GM21423 (cell line): Measurements from ENCODE around the gene ARHGAP22.

Experiments
- ATAC-seq: cut with Tn5 transposase; IDR thresholded peaks from one replicate; pipeline ENCODE4 v1.9.1; 2021; ENCODE audit warnings: mild to moderate bottlenecking, moderate library complexity; ENCODE audit not compliant: unreplicated experiment

The ARHGAP22 gene

DNA sequence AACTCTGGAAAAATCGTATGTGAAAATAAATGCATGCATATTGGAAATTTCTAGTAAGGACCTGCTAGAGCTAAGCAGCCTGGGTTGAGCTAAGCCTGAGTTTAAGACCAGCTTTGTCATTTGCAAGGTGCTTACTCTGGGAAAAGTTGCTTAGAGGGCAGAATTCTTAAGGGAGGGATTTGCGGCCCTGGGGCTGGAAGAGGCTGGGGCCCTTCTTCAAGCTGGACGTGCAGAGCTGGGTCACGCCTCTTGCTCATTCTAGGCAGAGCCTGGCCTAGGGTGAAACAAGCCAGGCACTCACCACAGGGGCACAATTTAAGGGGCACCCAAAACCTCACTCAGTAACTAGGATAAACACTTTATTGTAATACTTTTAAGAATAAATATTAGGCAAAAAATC, 137.2 kb downstream of the ARHGAP22 start:
- ATAC-seq, result no peak

DNA sequence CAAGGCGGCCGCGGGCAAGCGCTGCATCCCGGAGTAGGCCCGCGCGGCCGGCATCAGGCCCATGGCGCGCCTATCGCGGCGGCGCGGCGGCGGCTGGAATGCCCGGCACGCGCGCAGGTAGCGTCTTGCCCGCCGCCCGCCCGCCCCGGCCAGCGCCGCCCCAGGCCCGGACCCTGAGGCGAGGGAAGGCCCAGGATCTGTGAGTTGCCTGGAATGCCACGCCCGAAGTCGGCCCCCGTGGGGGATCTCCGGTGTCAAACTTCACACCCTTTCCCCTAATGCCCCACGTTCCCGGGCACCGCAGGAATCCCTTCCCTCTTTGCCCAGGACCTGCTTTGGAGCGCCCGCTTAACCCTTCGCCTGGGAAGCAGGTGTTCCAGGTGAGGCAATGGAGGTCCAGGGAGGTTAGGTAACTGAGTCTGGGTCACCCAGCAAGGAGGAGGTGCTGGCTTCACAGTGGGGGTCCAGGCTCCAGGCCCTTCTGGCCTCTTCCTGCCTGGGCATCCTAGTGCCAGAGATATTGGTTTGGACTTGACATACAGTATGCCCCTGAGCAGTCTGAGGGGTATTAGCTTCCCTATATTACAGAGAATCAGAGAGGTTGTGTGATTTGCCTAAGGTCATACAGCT, 138.1 kb downstream of the ARHGAP22 start:
- no peak for ATAC-seq

DNA sequence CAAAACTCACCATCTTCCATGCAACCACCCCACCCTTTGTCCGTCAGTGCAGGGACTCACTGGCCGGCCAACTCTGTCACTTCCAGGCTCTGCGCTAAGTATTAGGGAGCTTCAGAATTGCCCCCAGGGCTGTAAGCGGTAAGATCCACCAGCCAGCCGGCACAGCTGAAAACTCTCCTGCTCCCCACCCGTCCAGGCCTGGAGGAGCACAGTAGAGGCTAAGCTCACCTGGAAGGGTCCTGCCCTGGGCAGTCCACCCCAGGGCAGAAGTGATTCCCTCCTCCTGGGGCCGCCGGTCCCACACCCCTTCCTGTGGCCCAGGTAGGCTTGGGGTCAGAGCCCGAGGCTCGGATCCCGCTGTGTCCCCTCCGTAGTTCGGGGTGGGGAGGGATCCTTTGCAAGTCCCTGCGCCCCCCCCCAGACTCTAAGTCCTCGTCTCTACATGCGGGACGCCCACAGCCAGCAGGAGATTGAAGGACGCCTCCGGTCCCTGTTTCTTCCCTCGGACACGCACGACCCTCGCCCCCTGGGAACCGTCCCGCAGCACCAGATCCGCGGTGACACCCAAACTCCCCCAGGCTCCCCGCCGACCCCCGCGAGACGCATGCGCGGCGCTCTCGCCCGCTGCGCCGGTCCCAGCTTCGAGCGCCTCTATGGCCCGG, 138.9 kb downstream of the ARHGAP22 start:
- no peak for ATAC-seq

DNA sequence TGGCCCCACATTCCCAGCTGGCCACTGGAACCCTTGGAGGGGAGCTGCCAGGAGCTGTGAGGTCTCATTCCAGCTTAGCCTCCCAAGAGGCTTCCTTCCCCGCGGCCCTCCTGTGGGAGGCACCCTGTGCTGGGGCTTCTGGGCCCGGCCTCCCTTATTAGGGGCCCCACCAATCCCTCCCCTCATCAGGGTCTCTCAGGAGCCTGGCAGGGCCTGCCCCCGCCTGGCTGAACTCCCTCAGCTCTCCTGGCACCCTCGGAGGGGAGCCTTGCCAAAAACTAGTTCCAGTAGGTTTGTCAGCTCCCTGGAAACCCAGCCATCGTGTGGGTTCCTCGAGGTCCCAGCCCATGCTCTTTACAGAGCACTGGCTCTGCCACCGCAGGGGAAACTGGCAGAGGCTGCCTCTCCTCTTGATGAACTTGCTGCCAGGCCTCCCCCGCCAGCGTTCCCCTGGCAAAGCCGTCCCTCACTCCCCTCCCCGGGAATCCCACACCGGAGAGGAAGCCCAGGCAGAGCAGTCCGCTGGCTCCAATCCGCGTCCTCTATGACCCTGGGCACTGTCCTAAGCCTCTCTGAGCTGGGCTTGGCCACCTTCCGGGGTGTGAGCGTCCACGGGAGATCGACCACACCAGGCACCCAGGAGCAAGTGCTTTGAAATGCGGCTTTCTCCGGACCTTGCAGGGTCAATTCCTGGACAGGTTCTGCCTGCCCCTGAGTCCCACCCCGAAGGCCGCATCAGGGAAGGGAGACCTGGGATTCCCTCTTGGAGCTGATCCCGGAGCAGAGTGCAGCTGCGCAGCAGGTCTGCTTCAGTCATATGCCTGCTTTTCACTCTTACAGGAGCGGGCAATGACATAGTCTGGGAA, 139.8 kb downstream of the ARHGAP22 start:
- ATAC-seq, result no peak

DNA sequence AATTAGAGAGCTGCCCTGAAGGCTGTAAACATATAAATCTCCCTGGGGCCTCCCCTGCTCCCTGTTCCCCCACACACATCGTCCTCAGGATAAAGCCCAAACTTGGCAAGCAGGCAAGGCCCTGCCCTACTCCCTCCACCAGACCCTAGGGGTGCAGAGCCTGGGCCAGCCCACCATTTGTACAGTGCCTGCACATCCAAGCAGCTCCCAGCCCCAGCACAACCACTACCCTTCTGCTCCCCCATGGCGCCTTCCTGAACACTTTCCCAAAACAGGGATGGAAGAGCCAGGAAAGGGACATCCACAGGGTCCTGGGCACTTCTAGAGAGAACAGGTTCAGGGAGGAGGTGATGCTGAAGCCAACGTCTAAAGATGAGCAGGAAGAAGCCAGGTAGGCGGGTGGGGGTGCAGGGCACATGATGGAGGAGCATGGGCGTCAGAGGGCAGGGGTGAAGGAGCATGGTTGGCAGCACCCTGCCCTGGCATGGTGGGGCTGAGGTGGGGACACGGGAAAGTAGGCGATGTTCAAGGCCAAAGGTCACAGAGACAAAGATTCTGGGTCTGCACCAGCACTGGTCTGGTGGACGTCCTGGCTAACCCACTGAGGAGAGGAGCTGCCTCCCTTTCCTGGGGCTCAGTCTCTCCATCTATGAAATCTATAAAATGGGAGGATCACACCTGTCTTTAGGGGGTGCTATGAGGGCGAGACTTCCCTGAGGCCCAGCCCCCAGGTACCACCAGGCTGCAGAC, 140.6 kb downstream of the ARHGAP22 start:
- ATAC-seq, result no peak

GRCh38 chr10:48463318-48464003, 141.4 kb downstream of the ARHGAP22 start:
- no peak for ATAC-seq

DNA sequence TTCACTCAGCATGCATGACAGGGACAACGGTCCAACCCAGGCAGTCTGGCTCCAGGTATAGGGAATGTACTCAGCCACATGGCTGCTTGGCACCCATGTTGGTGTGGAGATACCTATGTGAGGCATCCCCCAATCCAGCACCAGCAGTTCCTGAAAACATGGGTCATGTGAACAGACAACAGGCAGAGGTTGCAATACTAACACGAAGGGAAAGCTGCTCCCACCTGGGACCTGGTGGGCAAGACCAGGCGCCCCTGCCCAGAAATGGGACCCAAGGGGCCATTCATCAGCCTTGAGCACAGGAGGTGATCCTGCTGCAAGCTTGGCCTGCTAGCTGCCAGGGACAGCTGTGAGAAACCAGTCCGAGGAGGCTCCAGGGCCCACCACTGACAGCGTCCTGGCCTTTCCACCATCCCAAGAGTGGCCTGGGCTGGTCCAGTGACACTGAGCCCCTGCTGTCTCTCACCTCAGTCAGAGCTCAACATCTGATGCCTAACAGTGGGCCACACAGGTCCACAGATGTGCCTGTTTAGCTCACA, 142.3 kb downstream of the ARHGAP22 start:
- ATAC-seq, result no peak

- ATAC-seq, result no peak
These were observed 143.0 kb downstream of the ARHGAP22 start for GRCh38 chr10:48461623-48462481.

DNA sequence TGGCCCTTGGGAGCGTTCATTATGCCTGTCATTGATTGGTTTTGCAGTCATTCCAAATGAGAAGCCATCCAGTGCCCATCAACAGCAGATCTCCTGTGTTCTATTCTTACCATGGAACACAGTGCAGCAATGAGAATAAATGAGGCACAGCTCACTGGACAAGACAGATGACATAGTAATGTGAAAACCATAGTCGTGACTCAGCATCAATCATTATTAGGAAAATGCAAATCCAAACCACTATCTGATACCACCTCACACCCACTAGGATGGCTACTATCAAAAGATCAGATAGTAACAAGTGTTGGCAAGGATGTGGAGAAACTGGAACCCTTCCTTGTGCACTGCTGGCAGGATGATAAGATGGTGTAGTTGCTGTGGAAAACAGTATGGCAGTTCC, 144.7 kb downstream of the ARHGAP22 start:
- no peak for ATAC-seq

DNA sequence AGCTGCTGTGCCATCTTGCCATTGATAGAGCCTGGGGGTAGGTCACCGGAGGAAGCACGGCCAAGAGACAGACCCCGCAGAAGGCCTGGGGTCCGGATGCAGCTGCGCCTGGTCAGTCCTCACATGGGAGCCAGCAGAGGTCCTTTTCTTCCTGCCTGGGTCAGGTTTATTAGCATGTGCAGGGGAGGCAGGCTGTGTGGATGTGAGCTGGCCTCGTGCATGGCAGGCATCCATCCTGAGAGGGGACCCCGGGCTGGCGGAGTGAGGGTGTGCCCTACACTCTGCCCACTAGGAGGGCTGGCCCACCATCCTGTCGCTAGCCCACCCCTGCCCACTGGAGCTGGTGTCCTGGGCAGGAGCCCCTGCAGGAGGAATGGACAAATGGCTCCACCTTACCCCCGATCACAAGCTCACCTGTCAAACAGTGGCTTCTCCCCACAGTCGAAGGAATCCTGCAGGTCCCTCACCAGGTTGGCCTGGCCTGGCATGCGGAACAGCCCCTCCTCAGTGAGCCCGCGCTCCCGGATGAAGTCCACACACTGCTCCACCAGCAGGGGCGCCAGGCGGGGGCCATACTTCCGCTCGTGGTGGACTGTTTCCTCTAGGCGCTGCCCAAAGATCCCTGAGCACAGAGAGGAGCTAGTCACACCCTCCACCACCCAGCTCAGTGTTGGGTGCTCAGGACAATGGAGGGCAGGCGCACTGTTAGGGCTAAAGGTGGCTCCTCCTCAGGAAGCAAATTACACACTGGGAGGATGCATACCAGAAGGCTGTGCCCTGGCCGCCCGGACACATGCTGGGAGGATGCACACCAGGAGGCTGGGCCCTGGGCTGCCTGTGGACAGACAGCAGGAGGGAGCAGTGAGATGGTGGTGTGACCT, 145.4 kb downstream of the ARHGAP22 start:
- ATAC-seq, result no peak

DNA sequence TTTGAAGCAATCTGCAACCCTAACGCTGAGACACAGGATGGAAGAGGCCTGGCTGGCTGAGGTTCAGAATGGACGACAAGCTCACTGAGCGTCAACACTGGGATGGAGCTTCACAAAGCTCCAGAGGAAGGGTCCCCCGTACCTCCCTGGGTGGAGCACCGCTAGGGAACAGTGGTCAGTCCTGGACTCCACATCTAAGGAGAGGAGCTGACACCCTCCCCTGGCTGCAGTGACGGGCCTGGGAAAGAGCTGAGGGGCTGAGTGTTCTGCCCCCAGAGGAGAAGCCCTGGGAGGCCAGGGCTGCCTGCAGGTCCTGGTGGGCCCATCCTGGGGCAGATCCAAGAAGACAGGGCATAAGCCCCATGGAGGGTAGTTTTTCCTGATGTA, 146.2 kb downstream of the ARHGAP22 start:
- no peak for ATAC-seq

- ATAC-seq, result no peak
These were observed 146.8 kb downstream of the ARHGAP22 start for GRCh38 chr10:48457949-48458661.

DNA sequence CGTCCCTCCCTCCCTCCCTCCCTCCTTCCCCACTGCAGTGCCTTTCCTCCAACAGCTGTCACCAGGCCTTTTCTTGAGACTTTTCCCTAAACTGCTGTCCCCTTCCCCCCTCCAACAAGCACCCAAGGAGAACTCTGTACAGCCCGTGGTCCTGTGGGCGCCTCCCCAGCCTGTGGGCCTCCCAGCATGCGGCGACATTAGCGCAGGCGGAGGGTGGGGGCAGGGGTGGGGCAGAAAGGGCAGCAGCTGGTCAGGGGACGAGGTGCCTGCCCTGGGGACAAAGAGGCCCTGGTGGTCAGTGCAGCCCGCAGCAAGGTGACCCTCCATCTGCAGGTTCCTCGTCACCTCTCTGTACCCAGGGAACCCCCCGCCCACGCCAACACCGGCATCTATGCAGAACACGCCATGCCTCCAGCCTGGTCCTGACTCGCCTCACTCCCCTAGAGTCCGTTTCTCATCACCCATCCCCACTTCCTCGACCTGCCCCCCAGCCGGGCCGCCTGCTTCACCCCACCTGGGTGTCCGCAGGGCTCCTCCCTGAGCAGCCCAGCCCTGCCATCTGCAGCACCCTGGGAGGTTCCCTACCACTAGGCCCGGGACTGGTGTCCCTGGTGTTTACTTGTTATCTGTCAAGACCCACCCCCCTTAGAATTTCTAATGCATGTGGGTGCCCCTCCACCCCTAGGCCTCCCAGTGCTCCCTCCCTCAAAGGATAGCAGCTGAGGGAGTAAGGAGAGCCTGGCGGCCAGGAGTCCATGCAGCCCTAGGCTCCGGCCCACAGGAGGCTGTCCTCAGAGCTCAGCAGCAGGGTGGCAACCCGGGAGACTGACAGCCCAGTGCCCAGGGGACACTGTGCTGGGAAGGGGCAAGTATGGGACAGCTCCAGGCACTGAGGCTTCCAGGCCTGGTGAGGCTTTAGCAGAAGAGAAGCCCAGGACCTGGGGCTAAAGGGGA, 147.8 kb downstream of the ARHGAP22 start:
- no peak for ATAC-seq

GRCh38 chr10:48456361-48456804, 148.5 kb downstream of the ARHGAP22 start:
- ATAC-seq, result no peak

DNA sequence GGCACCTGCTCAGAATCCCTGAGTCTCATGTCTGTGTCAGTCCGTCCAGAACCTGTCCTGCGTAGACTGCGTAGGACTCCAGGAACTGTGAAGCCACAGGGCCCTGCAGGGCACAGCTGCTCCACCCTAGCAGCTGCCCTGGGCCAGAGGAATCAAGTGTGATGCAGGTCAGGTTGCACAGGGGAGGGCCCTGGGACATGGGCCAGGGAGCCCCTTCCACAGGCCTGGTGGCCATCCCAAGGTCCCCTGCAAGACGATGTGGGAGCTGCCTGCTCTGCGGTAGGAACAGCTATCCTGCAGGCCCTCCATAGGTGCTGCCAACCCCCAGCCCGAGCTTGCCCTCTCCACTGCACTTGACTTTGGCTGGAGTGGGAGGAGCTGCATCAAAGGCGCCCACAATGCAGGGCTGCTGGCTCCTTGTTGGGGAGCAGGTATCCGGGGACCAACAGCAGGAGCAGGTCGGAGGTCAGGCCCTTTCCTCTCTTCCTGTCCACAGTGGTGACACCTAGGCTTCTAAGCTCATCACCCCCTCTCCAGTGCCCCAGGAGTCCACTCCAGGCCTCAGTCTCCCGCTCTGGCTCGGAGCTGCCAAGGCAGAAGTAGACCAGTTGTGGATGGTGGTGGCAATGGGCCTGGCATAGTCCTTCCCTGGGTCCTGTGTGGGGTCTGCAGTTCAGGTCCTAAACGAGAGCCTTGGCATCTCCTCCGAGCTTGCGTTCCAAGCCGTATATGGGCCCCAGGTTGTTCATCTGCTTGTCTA, 149.3 kb downstream of the ARHGAP22 start:
- ATAC-seq, result no peak

DNA sequence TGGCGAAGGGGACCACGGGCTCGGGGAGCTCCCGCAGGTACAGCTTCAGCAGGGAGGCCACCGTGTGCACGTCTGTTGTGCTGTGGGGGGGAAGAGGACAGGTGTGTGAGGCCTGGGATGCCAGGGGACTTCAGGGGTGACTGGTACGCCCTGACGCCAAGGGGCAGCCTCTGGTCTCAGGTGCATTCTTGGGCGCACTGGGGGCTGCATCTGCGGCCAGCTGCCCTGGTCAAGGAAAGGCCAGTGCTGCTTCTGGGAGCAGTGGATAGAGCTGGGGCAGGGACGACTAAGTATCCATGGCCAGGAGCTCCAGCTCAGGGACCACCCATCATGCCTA, 149.8 kb downstream of the ARHGAP22 start:
- ATAC-seq, result no peak
